HepG2 (cell line): ENCODE results near the gene C10orf90.

Source experiments
- CTCF ChIP-seq: sonication (generic); formaldehyde crosslinking; IDR thresholded peaks from 2 replicates; pipeline ENCODE4 v1.5.0; 2020; ENCODE audit warnings: mild to moderate bottlenecking, missing genetic modification reagents, moderate library complexity
- KAT2B ChIP-seq: fragments of 150-350 bp; IDR thresholded peaks from 2 replicates; pipeline ENCODE4 v1.6.1; 2014; ENCODE audit warnings: low read depth, low read length, borderline replicate concordance
- KAT7 ChIP-seq: IDR thresholded peaks from 2 replicates; pipeline ENCODE4 v1.6.1; 2018; ENCODE audit warnings: borderline replicate concordance, missing compliant biosample characterization
- KDM1A ChIP-seq: IDR thresholded peaks from 2 replicates; pipeline ENCODE4 v1.6.1; 2016; ENCODE audit warnings: missing compliant biosample characterization
- NR3C1 ChIP-seq: sonication (generic); formaldehyde crosslinking; IDR thresholded peaks from 2 replicates; pipeline ENCODE4 v1.4.0; 2020; ENCODE audit warnings: missing genetic modification reagents
- PBX3 ChIP-seq: sonication (generic); formaldehyde crosslinking; IDR thresholded peaks from 2 replicates; pipeline ENCODE4 v1.8.1; 2023; ENCODE audit warnings: missing genetic modification reagents, inconsistent platforms, borderline replicate concordance
- RAD21 ChIP-seq: fragments of 450-650 bp; formaldehyde crosslinking; IDR thresholded peaks from 2 replicates; pipeline ENCODE4 v1.5.0; 2020; ENCODE audit warnings: mild to moderate bottlenecking
- ZEB1 ChIP-seq: IDR thresholded peaks from 2 replicates; pipeline ENCODE4 v1.6.1; 2012; ENCODE audit warnings: mild to moderate bottlenecking, low read depth, inconsistent platforms; ENCODE audit not compliant: insufficient replicate concordance
- ZFX ChIP-seq: sonication (generic); formaldehyde crosslinking; IDR thresholded peaks from 2 replicates; pipeline ENCODE4 v1.4.0; 2020; ENCODE audit warnings: mild to moderate bottlenecking, low read depth, missing genetic modification reagents, moderate library complexity

- TF ChIP-seq KDM1A (CRISPR knock-in tag) (no peak), NR3C1 (CRISPR knock-in tag) (no peak), ZFX (CRISPR knock-in tag) (no peak), KAT7 (no peak), PBX3 (CRISPR knock-in tag) (no peak), KAT2B (no peak), CTCF (CRISPR knock-in tag) (no peak), ZEB1 (no peak), RAD21 (CRISPR knock-in tag) (no peak)
These were observed 35.6 kb upstream of the C10orf90 start for GRCh38 chr10:126705951-126706565.
